NCI-H1694 treated with DMSO at 0.1 percent for 48 hours (cell line): Measurements from ENCODE around the gene PTPRM.
A peak's percentile ranks its signal among the peaks of the same experiment; 100 is the strongest.

Source experiments
- DNase-seq: peaks from one replicate; lab custom pipeline; 2025; lab: John Stamatoyannopoulos, UW

The PTPRM gene

GRCh38 chr18:7566567-7567473 is at the start of gene PTPRM:
Gene PTPRM, plus strand, starts transcription at chr18:7567316. Its CDS starts 503 bp downstream, at chr18:7567819.
- DNase-seq: peak; percentile 14

GRCh38 chr18:7517852-7518251 is 49.3 kb upstream of the PTPRM start:
- DNase-seq: no peak

GRCh38 chr18:7520200-7520785 is 46.8 kb upstream of the PTPRM start:
- DNase-seq: no peak

GRCh38 chr18:7521226-7521856 is 45.8 kb upstream of the PTPRM start:
- peak; percentile 63 for DNase-seq

- no peak for DNase-seq
Observed at GRCh38 chr18:7523772-7524171, 43.3 kb upstream of the PTPRM start.

GRCh38 chr18:7524786-7525185 is 42.3 kb upstream of the PTPRM start:
- no peak for DNase-seq

GRCh38 chr18:7532942-7533341 is 34.2 kb upstream of the PTPRM start:
- no peak for DNase-seq

- DNase-seq: no peak
Observed at GRCh38 chr18:7535436-7536205, 31.5 kb upstream of the PTPRM start.

GRCh38 chr18:7537145-7537544 is 30.0 kb upstream of the PTPRM start:
- DNase-seq: no peak

- DNase-seq: no peak
Observed at GRCh38 chr18:7541835-7542234, 25.3 kb upstream of the PTPRM start.

- no peak for DNase-seq
Observed at GRCh38 chr18:7544686-7545085, 22.4 kb upstream of the PTPRM start.

- no peak for DNase-seq
Observed at GRCh38 chr18:7545734-7546133, 21.4 kb upstream of the PTPRM start.

GRCh38 chr18:7548221-7548620 is 18.9 kb upstream of the PTPRM start:
- no peak for DNase-seq

- DNase-seq: no peak
Observed at GRCh38 chr18:7548721-7549120, 18.4 kb upstream of the PTPRM start.

- DNase-seq: no peak
Observed at GRCh38 chr18:7557973-7558372, 9.1 kb upstream of the PTPRM start.

GRCh38 chr18:7558769-7559168 is 8.3 kb upstream of the PTPRM start:
- DNase-seq: no peak

- DNase-seq: no peak
Observed at GRCh38 chr18:7559709-7560319, 7.3 kb upstream of the PTPRM start.

GRCh38 chr18:7561909-7562460 is 5.1 kb upstream of the PTPRM start:
- DNase-seq: no peak

- DNase-seq: no peak
Observed at GRCh38 chr18:7562491-7562890, 4.6 kb upstream of the PTPRM start.

GRCh38 chr18:7565677-7566076 is 1.4 kb upstream of the PTPRM start:
- DNase-seq: no peak

GRCh38 chr18:7566244-7566566 is 911 bp upstream of the PTPRM start:
- DNase-seq: no peak
